GM21528 (cell line): Measurements from ENCODE around the gene ZNF91.
"Not testable (repeated sequence)": the region's sequence is repeated elsewhere in the genome, so short reads cannot be mapped to it uniquely, and the experiment has no call there.

Experiments used
- ATAC-seq: cut with Tn5 transposase; IDR thresholded peaks from one replicate; pipeline ENCODE4 v1.9.1; 2021; ENCODE audit warnings: mild to moderate bottlenecking, moderate library complexity; ENCODE audit not compliant: unreplicated experiment, low FRiP score

ZNF91 gene

DNA sequence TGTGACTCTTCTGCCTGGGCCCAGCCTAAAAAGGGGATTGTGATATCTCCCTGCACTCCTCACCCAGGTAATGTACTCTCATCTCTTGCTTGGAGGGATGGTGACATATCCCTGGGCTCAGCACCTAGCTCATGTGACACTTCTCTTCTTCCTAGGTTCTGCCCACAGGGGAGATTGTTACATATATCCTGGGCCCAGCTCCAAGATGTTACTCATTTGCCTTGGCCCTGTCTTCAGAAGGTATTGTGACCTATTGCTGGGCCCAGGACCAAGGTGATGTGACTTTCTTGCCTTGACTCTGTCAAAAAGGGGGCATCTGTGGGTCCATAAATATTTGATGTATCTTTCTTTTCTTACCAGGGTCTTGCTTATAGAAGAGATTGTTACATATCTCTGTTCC lies 73.9 kb downstream of the ZNF91 start:
- ATAC-seq, result not testable (repeated sequence)

DNA sequence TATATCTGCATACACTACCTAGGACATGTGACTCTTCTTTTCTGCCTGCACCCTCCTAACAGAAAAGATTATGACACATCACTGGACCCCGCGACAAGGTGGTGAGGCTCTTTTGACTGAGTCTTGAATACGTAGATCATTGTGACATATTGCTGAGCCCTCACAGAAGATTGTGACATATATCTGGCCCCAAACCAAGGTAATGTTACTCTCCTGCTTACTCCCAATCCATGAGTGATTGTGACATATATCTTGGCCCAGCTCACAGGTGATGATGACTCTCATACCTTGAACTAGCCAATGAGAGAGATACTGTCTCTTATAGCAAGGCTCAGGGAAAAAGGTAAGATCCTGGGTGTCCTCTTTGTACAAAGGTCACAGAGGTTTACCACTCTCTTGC lies 75.7 kb downstream of the ZNF91 start:
- not testable (repeated sequence) for ATAC-seq

DNA sequence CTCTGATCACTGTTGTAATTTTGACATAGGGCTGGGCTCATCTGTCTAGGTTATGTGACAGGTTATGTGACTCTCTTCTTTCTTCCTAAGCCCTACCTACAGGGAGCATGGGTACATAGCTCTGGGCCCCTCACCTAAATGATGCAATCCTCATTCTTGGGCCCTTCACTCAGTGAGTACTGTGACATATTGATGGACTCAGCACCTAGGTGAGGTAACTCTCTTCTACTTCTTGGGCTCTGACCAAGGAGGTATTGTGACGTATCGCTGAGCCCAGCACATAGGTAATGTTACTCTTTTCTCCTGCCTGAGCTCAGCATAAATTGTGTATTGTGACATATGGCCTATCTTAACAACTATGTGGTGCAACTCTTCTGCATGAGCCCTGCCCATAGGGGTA lies 76.3 kb downstream of the ZNF91 start:
- ATAC-seq, result not testable (repeated sequence)

DNA sequence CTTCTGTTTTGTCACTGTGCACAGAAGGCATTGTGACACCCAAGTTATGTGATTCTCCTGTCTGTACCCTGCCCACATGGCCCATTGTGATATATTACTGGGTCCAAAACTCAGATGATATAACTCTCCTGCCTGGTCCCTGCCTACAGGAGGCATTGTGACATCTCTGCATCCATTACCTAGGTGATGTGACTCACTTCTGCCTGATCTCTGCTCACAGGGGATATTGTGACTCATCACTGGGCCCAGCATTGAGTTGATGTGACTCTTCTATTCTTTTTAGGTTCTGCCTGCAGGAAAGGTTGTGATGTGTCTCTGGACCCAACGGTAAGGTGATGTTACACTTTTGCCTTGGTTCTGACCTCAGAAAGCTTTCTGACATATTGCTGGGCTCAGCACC lies 77.1 kb downstream of the ZNF91 start:
- no peak for ATAC-seq

DNA sequence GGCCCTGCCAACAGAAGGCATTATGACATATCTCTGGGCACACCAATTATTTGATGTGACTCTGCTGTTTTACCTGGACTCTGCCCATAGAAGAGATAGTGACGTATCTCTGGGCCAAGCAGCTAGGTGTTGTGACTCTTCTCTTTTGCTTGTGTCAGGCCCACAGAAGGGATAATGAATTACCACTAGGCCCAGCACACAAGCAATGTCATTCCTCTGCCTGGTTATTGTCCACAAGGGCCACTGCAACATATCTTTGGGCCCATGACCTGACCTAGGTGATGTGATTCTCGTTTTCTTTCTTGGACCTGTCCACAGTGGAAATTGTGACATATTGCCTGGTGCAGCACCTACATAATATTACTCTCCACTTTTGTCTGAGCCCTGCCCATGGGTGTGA lies 80.0 kb downstream of the ZNF91 start:
- ATAC-seq, result no peak

DNA sequence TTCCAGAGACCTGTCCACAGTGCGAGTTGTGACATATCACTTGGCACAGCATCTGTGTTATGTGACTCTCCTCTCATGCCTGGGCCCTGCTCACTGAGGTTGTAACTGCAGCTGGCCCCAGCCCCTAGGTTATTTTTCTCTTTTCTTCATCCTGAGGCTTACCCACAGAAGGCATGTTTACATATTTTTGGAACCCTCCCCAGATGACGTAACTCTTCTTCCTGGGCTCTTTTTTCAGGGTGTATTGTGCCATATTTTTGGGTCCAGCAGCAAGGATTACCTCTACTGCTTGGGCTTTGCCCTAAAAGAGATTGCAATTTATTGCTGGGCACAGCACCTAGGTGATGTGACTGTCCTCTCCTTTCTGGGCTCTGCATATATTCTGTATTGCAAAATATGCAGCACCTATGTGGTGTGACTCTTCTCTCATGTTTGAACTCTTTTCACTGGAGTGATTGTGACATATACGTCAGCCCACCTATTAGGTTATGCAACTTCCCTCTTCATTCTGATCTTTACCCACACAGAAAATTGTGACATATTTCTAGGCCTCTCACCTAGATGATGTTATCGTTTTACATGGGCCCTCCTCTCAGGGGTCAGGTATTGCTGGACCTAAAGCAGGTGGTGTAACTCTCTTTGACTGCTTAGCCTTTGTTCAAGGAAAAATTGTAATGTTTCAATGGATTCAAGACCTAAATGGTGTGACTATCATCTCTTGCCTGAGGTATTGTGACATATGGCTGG lies 80.6 kb downstream of the ZNF91 start:
- no peak for ATAC-seq

DNA sequence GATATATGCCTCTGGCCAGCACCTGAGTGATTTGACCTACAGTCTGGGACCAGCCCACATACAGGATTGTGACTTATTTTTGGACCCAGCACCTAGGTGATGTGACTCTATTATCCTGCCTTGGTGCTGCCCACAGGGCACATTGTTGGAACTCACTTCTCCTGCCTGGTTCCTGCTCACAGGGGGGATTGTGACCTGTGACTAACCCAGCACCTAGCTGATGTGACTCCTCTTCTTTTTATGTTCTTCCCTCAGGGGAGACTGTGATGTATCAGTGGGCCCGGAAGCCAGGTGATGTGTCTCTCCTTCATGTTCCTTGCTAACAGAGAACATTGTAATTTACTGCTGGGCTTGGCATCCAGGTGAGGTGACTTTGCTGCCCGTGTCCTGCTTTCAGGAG lies 82.1 kb downstream of the ZNF91 start:
- no peak for ATAC-seq

DNA sequence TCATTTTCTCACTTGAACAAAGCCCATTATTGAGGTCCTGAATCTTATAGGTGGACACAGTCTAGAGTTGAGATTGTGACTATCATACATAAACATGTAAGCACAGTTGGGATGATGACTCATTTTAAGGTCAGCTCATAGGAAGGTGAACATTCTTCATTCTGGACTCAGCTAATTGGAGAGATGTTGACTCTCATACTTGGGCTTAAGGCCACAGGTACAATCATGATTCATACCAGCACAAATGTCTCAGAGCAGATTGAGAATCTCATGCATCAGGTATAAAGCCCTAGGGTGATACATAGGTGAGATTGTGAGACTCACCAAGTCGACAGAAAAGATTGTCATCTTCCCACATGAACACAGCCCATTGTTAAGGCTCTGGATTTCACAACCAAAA lies 82.8 kb downstream of the ZNF91 start:
- ATAC-seq, result no peak

DNA sequence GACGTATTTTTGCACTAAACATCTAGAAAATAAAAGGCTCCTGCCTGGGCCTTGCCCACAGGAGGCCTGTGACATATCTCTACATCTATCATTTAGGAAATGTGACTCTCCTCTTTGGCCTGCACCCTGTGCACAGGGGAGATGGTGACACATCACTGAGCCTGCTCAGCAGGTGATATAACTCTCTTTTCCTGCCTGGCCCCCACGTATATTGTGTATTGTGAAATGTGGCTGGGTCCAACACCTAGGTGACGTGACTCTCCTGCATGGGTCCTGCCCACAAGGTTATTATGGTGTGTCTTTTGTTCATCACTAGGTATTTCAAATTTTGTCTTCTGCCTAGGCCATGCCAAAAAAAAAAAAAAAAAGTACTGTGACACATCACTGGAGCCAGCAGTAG lies 83.7 kb downstream of the ZNF91 start:
- no peak for ATAC-seq

DNA sequence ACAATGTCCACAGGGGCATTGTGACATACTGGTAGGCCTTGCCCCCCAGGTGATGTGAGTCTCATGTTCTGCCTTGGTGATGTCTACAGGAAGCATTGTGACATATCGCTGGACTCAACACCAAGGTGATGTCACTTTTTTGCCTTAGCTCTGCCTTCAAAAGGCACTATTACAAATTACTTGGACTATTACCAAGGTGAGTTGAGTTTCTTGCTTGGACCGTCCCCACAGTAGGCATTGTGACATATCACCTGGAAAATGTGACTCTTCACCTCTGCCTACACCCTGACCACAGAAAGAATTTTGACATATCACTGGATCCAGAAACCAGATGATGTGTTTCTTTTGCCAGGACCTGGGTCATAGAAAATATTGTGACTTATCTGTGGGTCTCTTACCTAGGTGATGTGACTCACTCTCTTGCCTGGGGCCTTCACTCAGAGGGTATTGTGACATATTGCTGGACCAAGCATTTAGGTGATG lies 84.5 kb downstream of the ZNF91 start:
- no peak for ATAC-seq

DNA sequence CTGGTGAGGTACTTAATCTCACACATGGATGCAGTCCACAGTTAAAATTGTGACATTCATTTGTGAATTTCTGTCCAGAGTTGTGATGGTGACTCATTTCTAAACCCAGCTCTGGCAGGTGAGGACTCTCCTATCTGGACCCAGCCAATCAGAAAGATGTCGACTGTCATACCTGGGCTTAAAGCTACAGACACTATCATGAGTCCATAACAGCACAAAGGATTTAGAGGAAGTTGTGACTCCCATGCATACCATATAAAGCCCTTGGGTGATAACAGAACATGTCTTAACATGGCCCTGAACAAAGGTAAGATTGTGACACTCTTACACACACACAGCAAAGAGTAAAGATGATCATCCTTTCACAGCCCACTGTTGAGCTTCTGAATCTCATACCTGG lies 85.3 kb downstream of the ZNF91 start:
- no peak for ATAC-seq

DNA sequence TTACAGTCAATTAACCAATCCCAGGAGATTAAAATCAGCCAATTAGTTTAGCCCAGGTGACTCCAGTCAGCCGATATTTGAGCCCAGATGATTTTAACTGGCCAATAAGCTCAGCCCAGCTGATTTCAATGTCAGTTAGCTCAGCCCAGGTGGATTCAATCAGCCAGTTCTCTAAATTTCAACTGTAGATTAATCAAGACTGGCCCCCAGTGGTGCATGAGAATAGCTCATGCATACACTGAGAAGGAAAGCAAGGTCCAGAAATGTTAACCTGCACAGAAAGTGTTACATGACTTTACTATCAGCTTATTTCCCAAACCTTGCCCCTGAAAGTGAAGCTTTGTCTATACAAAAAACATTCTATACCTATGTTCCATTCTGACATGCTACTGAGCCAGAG lies 89.7 kb downstream of the ZNF91 start:
- no peak for ATAC-seq

DNA sequence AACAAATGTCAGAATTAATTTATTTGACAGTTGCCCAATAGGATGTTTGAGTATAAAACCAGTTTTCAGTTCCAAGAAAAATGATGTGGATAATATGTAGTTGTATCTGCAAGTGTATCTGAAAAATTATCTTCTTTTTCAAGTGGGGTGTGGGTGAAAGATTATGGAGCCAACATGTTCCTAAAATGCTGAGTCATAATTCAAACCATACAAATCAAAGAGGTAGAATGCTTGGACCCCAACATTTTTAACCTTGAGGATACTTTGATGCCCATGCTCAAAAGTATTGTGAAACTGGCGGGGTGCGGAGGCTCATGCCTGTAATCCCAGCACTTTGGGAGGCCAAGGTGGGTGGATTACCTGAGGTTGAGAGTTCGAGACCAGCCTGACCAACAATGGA lies 91.0 kb downstream of the ZNF91 start:
- ATAC-seq, result no peak

DNA sequence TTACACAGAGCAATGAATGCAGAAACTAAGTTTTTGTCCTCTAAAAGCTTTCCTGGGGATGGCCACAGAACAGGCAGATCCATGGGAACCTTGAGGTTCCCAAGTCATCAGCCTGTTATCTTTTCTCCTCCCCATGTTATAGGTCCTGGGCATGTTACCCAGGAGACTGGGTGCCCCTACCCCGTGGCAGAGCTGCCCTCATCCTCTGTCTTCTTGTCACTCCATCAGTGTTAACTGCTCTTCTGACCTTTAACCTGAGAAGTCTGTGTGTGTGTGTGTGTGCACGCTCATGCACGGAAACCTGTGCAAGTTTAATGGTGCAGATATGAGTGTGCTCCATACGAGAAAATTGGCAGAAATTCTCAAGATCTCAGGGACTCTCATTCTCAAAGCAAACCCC lies 101.1 kb downstream of the ZNF91 start:
- no peak for ATAC-seq

DNA sequence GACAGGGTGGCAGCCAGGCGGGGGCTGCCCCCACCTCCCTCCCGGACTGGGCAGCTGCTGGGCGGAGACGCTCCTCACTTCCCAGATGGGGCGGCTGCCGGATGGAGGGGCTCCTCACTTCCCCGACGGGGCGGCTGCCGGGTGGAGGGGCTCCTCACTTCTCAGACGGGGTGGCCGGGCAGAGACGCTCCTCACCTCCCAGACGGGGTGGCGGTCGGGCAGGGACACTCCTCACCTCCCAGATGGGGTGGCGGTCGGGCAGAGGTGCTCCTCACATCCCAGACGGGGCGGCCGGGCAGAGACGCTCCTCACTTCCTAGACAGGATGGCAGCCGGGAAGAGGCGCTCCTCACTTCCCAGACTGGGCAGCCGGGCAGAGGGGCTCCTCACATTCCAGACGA lies 105.3 kb downstream of the ZNF91 start:
- ATAC-seq, result not testable (repeated sequence)
